Neutrophil (primary cell): ENCODE results near the gene RPS6KA2.

Experiments
- H3K27ac ChIP-seq: fragments of 200-600 bp; sonication (generic); 2 replicates; pipeline ENCODE4 v1.5.1; 2016; ENCODE audit warnings: mild to moderate bottlenecking, moderate library complexity
- H3K27me3 ChIP-seq: fragments of 200-600 bp; sonication (generic); 2 replicates; pipeline ENCODE4 v1.6.0; 2016; ENCODE audit warnings: mild to moderate bottlenecking
- H3K36me3 ChIP-seq: fragments of 200-600 bp; sonication (generic); 2 replicates; pipeline ENCODE4 v1.5.1; 2017
- H3K4me1 ChIP-seq, 2 experiments: fragments of 200-600 bp in 1 of 2; sonication (generic) in 1 of 2; 1 replicate in 1 of 2; 2 replicates in 1 of 2; pipeline versions ENCODE4 v1.5.1 to v1.6.1; 2013 to 2016; ENCODE audit warnings: low read depth in 1 of 2, low read length in 1 of 2, mild to moderate bottlenecking in 1 of 2, moderate library complexity in 1 of 2; ENCODE audit not compliant: control insufficient read depth in 1 of 2, insufficient read depth in 1 of 2
- H3K4me3 ChIP-seq, 2 experiments: fragments of 200-600 bp in 1 of 2; sonication (generic) in 1 of 2; 1 replicate in 1 of 2; 2 replicates in 1 of 2; pipeline ENCODE4 v1.5.1; 2013 to 2016; ENCODE audit warnings: low read depth in 1 of 2, low read length in 1 of 2, mild to moderate bottlenecking in 1 of 2, moderate library complexity in 1 of 2
- H3K9me3 ChIP-seq: fragments of 200-600 bp; sonication (generic); 2 replicates; pipeline ENCODE4 v1.5.1; 2016
- CTCF ChIP-seq: fragments of 200-600 bp; sonication (generic); IDR thresholded peaks from 2 replicates; pipeline ENCODE4 v1.5.1; 2016; ENCODE audit warnings: antibody characterized with exemption

The RPS6KA2 gene

DNA sequence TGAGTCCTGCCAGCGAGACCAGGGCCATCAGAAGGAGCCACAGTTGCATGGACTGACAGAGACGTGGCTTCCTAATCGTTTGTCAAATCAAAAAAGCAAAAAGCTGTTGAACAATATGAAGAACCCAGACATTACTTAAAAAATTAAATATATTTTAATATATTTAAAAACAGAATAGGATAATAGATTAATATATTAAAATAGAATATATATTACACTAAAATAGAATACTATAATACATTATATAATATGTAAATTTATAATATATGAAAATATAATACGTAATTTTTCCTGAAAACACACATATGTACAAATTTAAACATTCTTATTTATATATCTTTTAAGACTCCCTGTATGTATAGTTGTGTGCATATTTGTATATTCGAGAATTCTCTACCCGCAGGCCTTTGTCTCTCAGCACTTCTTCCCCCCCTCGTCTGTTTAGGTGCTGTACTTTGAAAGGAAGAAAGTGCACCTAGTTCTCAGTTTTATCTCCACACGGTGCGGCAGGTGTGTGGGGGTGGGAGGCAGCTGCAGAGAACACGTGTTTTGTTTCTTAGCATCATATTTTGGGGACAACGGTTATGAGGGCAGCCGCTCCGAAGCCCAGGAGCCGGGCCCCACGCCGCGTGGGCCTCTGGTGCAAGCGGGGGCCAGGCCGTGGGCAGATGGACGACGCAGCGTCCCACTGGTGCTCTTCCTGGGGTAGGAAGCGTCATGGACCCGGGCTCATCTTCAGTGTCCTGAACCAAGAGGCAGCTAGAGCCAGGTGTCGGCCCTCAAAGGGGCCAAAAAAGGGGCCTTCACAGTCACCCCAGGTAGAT is 172.1 kb downstream of the RPS6KA2 start:
- no peaks in the 10 kb centered on the region for H3K27me3 ChIP-seq
- no peak overlapping the region for H3K27ac ChIP-seq
- peaks cover 64% of the 10 kb centered on the region for H3K36me3 ChIP-seq
- H3K4me1 ChIP-seq, result no peaks in the 10 kb centered on the region
- no peak overlapping the region for H3K4me3 ChIP-seq
- no peak for TF ChIP-seq CTCF
- no peaks in the 10 kb centered on the region for H3K9me3 ChIP-seq

DNA sequence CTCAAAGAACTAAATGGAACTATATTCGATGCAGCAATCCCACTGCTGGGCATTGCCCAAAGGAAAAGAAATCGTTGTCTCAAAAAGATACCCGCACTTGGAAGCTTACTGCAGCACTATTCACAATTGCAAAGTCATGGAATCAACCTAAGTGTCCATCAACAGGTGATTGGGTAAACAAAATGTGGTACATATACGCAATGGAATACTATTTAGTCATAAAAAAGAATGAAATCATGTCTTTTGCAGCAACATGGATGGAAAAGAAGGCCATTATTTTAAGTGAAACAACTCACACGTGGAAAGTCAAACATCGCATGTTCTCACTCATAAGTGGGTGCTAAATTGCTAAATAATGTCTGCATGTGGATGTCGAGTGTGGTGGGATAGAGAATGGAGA is 173.4 kb downstream of the RPS6KA2 start:
- no peak for TF ChIP-seq CTCF
- H3K27ac ChIP-seq, result no peak overlapping the region
- H3K27me3 ChIP-seq, result no peaks in the 10 kb centered on the region
- H3K36me3 ChIP-seq, result peaks cover 61% of the 10 kb centered on the region
- H3K4me3 ChIP-seq, result no peak overlapping the region
- no peaks in the 10 kb centered on the region for H3K9me3 ChIP-seq
- H3K4me1 ChIP-seq, result no peaks in the 10 kb centered on the region

DNA sequence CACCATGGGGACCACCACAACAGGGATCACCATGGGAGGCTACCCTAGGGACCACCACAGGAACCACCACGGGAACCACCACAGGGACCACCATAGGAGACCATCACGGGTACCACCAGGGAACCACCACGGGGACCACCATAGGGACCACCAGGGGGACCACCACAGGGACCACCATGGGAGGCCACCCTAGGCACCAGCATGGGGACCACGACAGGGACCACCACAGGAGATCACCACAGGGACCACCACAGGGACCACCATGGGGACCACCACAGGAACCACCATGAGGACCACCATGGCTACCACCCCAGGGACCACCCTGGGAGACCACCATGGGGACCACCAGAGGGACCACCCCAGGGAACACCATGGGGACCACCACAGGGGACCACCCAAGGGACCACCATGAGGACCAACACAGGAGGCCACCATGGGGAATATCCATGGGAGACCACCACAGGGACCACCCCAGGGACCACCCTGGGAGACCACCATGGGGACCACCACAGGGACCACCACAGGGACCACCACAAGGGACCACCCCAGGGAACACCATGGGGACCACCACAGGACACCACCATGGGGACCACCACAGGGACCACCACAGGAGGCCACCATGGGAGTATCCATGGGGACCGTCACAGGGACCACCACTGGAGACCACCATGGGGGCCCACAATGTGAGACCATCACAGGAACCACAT is 176.7 kb downstream of the RPS6KA2 start:
- Histone ChIP-seq H3K4me3 (no peak overlapping the region), H3K4me1 (no peaks in the 10 kb centered on the region), H3K36me3 (peaks cover 61% of the 10 kb centered on the region), H3K27ac (no peak overlapping the region), H3K9me3 (no peaks in the 10 kb centered on the region), H3K27me3 (no peaks in the 10 kb centered on the region)
- no peak for TF ChIP-seq CTCF

DNA sequence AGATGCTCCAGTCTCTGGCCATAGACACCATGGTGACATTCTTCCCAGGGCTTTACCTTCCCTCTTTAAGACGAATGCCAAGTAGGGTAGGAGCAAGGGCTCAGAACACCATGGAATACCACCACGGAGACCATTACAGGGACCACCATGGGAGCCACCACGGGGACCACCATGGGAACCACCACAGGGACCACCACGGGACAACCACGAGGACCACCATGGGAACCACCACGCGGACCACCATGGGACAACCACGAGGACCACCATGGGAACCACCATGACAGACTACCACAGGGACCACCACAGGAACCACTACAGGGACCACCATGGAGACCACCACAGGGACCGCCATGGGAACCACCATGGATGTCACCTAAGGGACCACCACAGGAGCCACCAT is 177.4 kb downstream of the RPS6KA2 start:
- Histone ChIP-seq H3K27me3 (no peaks in the 10 kb centered on the region), H3K27ac (no peak overlapping the region), H3K9me3 (no peaks in the 10 kb centered on the region), H3K36me3 (peaks cover 63% of the 10 kb centered on the region), H3K4me3 (no peak overlapping the region), H3K4me1 (no peaks in the 10 kb centered on the region)
- TF ChIP-seq CTCF, result no peak

DNA sequence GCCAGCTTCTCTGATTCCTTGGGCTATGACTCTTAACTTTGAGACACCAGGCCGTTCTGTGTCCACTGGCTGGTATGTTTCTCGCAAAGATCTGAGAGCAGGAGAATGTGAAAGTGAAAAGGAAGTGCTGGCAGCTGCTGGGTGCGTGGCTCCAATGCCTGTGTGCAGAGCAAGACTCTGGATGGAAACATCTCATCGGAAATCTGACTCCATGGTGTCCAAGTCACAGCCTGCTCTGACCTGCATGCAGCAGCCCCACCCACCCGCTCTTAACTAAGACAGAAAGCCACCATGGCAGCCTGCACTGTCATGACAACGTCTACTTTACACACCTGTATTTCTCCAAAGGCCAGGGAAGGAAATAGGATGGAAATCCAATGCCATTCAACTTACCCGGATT is 178.0 kb downstream of the RPS6KA2 start:
- Histone ChIP-seq H3K27ac (no peak overlapping the region), H3K4me1 (no peaks in the 10 kb centered on the region), H3K9me3 (no peaks in the 10 kb centered on the region), H3K36me3 (peaks cover 63% of the 10 kb centered on the region), H3K27me3 (no peaks in the 10 kb centered on the region), H3K4me3 (no peak overlapping the region)
- no peak for TF ChIP-seq CTCF
